Esophagus squamous epithelium (tissue), 5 donors: ENCODE measurements around the gene FAM151B. TPM values are rescaled to one million over a fixed set of nuclear protein-coding genes. Genes with fewer than 3 reads are reported as not detected.
"Not testable (repeated sequence)": the region's sequence is repeated elsewhere in the genome, so short reads cannot be mapped to it uniquely, and the experiment has no call there.

Experiments used
- DNase-seq: peaks from one replicate; lab custom pipeline; 2025; lab: John Stamatoyannopoulos, UW
- H3K27ac ChIP-seq, 4 donors: fragments of 200-600 bp; sonication (generic); one replicate each; pipeline ENCODE4 v1.5.1; 2016 to 2019; ENCODE audit warnings: mild to moderate bottlenecking in 1 of 4
- H3K27me3 ChIP-seq, 4 donors: fragments of 200-600 bp; sonication (generic); 1 replicate in 3 of 4; 2 replicates in 1 of 4; pipeline versions ENCODE4 v1.5.1 to v1.6.0; 2017 to 2021; ENCODE audit warnings: antibody characterized with exemption in 1 of 4
- H3K36me3 ChIP-seq, 3 donors: fragments of 200-600 bp; sonication (generic); one replicate each; pipeline ENCODE4 v1.5.1; 2016 to 2019
- H3K4me1 ChIP-seq, 3 donors: fragments of 200-600 bp; sonication (generic); one replicate each; pipeline ENCODE4 v1.5.1; 2017 to 2019
- H3K4me3 ChIP-seq, 4 donors: fragments of 200-600 bp; sonication (generic); 1 replicate in 3 of 4; 2 replicates in 1 of 4; pipeline ENCODE4 v1.5.1; 2016 to 2019; ENCODE audit warnings: mild to moderate bottlenecking in 2 of 4, moderate library complexity in 1 of 4
- H3K9me3 ChIP-seq, 3 donors: fragments of 200-600 bp; sonication (generic); one replicate each; pipeline ENCODE4 v1.5.1; 2016 to 2019
- POLR2A ChIP-seq, 4 donors: fragments of 450-650 bp; IDR thresholded peaks; one replicate each; pipeline ENCODE4 v1.6.1; 2017; ENCODE audit warnings: antibody characterized with exemption in 4 of 4, mild to moderate bottlenecking in 4 of 4, moderate library complexity in 3 of 4
- WGBS, 2 donors: methylation state at CpG; one replicate each; pipeline ENCODE4 v1.1.5; 2018; 5-methylcytosine and 5-hydroxymethylcytosine counted together
- intact Hi-C: fragments of 100-400 bp; cut with DNase I; formaldehyde crosslinking; loops from one replicate; pipeline ENCODE4 v1.15.0; 2022
- total RNA-seq, 4 donors: library from RNA; depleted of rRNA; stranded (reverse); fragments of >200 nt; gene quantifications; one replicate each; pipeline ENCODE4 v1.1.0, GENCODE V29; 2016
- TF ChIP-seq, protein P1 (sequence below), 6 experiments: fragments of 450-650 bp in 4 of 6; fragments of 200-600 bp in 2 of 6; sonication (generic) in 2 of 6; IDR thresholded peaks; one replicate each; pipeline ENCODE4 v1.5.1; 2016 to 2019; ENCODE audit warnings: antibody characterized with exemption in 6 of 6, mild to moderate bottlenecking in 4 of 6, moderate library complexity in 4 of 6
- donor health status: DM: yes; HTN: yes; CAD: no.

FAM151B gene
- total RNA-seq, 4 donors from 2014 or later, result 0.38 to 3.6 (median 0.84) TPM

DNA sequence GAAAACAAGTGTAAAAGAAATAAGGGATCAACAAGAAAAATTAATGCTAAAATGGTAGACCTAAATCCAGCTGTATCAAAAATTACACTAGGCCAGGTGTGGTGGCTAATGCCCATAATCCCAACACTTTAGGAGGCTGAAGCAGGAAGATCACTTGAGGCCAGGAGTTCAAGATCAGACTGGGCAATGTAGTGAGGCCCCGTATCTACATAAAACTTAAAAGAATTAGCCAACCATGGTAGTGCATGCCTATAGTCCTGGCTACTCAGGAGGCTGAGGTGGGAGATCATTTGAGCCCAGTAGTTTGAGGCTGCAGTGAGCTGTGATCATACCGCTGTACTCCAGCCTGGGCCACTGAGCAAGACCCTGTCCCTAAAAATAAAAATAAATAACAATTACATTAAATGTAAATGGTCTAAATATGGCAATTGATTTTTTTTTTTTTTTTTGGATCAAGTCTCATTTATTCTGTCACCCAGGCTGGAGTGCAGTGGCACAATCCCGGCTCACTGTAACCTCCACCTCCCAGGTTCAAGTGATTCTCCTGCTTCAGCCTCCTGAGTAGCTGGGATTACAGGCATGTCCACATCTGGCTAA, 4.2 kb upstream of the FAM151B start:
- WGBS, 2 donors, result 92 to 98% methylated on average over 3 of the region's 3 CpGs
- Histone ChIP-seq H3K4me1 (peaks cover 0 to 27% (median 19%) of the 10 kb centered on the region in 3 donors), H3K4me3 (no peak overlapping the region), H3K36me3 (peaks cover 0 to 24% (median 0%) of the 10 kb centered on the region in 3 donors), H3K9me3 (peaks cover 0 to 6% (median 0%) of the 10 kb centered on the region in 3 donors), H3K27me3 (no peaks in the 10 kb centered on the region), H3K27ac (no peak overlapping the region)
- intact Hi-C loops, result loop anchor here (10.0 kb wide), 1 partner anchor 181 kb away; no protein-coding TSS in a partner anchor
- DNase-seq, result no peak
- TF ChIP-seq, protein P1, sequence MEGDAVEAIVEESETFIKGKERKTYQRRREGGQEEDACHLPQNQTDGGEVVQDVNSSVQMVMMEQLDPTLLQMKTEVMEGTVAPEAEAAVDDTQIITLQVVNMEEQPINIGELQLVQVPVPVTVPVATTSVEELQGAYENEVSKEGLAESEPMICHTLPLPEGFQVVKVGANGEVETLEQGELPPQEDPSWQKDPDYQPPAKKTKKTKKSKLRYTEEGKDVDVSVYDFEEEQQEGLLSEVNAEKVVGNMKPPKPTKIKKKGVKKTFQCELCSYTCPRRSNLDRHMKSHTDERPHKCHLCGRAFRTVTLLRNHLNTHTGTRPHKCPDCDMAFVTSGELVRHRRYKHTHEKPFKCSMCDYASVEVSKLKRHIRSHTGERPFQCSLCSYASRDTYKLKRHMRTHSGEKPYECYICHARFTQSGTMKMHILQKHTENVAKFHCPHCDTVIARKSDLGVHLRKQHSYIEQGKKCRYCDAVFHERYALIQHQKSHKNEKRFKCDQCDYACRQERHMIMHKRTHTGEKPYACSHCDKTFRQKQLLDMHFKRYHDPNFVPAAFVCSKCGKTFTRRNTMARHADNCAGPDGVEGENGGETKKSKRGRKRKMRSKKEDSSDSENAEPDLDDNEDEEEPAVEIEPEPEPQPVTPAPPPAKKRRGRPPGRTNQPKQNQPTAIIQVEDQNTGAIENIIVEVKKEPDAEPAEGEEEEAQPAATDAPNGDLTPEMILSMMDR (IDR thresholded peaks at IDR 0.05), result no peak
- no peak for TF ChIP-seq POLR2A (IDR thresholded peaks at IDR 0.05)

DNA sequence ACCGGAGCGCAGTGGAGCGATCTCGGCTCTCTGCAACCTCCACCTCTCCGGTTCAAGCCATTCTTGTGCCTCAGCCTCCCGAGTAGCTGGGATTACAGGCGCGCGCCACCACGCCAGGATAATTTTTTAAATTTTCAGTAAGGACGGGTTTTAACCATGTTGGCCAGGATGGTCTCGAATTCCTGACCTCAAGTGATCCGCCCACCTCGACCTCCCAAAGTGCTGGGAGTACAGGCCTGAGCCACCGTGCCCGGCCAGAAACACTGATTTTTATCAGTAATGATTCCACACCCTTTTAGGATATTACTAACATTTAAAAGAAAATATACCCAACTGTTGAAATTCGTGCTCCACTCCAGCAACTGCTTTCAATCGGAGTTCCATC, 464 bp upstream of the FAM151B start:
- Histone ChIP-seq H3K9me3 (peaks cover 0 to 6% (median 0%) of the 10 kb centered on the region in 3 donors), H3K36me3 (peaks cover 0 to 13% (median 0%) of the 10 kb centered on the region in 3 donors), H3K27me3 (no peaks in the 10 kb centered on the region), H3K4me3 (peak overlapping the region; percentile 57 to 72 (median 67)), H3K27ac (peak overlapping the region; percentile 78 to 86 (median 86)), H3K4me1 (peaks cover 0 to 25% (median 9%) of the 10 kb centered on the region in 3 donors)
- intact Hi-C loops, result loop anchor here (10.0 kb wide), 1 partner anchor 177 kb away; no protein-coding TSS in a partner anchor
- 62% methylated on average over 18 of the region's 18 CpGs for WGBS, 2 donors
- no peak for TF ChIP-seq POLR2A (IDR thresholded peaks at IDR 0.05)
- TF ChIP-seq, protein P1 (IDR thresholded peaks at IDR 0.05), result no peak
- no peak for DNase-seq

DNA sequence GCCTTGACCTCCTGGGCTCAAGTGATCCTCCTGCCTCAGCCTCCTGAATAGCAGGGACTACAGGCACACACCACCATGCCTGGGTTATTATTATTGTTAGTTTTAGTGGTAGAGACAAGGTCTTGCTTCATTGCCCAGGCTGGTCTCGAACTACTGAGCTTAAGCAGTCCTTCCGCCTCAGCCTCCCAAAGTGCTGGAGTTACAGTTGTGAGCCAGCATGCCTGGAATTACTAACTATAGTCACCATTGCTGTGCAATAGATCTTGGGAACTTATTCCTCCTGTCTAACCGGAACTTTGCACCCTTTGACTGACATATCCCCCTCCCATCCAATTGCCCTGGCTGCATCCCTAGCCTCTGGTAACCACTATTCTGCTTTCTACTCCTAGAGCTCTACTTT, 3.4 kb downstream of the FAM151B start:
- no peak for DNase-seq
- H3K36me3 ChIP-seq, result no peaks in the 10 kb centered on the region
- no peaks in the 10 kb centered on the region for H3K27me3 ChIP-seq
- no peak for TF ChIP-seq POLR2A (IDR thresholded peaks at IDR 0.05)
- TF ChIP-seq, protein P1 (IDR thresholded peaks at IDR 0.05), result no peak
- no peak overlapping the region for H3K4me3 ChIP-seq
- H3K4me1 ChIP-seq, result peaks cover 5 to 41% (median 9%) of the 10 kb centered on the region in 3 donors
- intact Hi-C loops, result no loop called here
- WGBS, 2 donors, result 93 to 95% methylated on average over 3 of the region's 3 CpGs
- H3K9me3 ChIP-seq, result no peaks in the 10 kb centered on the region
- H3K27ac ChIP-seq, result no peak overlapping the region

DNA sequence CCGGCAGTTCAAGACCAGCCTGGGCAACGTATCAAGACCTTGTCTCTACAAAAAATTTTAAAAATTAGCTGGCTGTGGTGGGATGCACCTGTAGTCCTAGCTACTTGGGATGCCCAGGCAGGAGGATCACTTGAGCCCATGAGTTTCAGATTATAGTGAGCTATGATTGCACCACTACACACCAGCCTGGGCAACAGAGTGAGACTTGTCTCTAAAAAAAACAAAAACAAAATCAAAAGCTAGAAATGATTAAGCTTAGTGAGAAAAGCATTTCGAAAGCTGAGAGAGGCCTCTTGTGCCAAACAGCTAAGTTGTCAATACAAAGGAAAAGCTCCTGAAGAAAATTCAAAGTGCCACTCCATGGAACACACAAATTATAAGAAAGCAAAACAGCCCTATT, 4.8 kb downstream of the FAM151B start:
- no peak overlapping the region for H3K4me3 ChIP-seq
- H3K9me3 ChIP-seq, result no peaks in the 10 kb centered on the region
- 64 to 72% methylated on average over 3 of the region's 3 CpGs for WGBS, 2 donors
- intact Hi-C loops, result no loop called here
- no peak overlapping the region for H3K27ac ChIP-seq
- no peak for DNase-seq
- TF ChIP-seq, protein P1 (IDR thresholded peaks at IDR 0.05), result no peak
- no peak for TF ChIP-seq POLR2A (IDR thresholded peaks at IDR 0.05)
- H3K36me3 ChIP-seq, result no peaks in the 10 kb centered on the region
- H3K27me3 ChIP-seq, result no peaks in the 10 kb centered on the region
- peaks cover 0 to 31% (median 5%) of the 10 kb centered on the region in 3 donors for H3K4me1 ChIP-seq

DNA sequence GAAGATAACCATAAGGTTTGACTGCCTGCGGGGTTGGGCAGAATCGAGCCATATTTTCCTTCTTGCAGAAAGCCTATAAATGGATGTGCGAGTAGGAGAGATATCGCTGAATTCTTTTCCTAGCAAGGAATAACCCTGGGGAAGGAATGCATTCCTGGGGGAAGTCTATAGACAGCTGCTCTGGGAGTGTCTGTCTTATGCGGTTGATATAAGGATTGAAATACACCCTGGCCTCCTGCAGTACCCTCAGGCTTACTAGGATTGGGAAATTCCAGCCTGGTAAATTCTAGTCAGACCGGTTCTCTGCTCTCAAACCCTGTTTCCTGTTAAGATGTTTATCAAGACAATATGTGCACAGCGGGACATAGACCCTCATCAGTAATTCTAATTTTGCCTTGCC, 5.5 kb downstream of the FAM151B start:
- H3K27me3 ChIP-seq, intact Hi-C loops, H3K36me3 ChIP-seq, H3K4me3 ChIP-seq, H3K27ac ChIP-seq, H3K9me3 ChIP-seq, DNase-seq: not testable (repeated sequence)
- WGBS, 2 donors, result 35 to 54% methylated on average over 7 of the region's 7 CpGs
- H3K4me1 ChIP-seq, result peaks cover 0 to 28% (median 5%) of the 10 kb centered on the region in 3 donors
